WTC11 (cell line): ENCODE data around the gene EIF4G3. TPM values are rescaled to one million over a fixed set of nuclear protein-coding genes. Genes with fewer than 3 reads are reported as not detected.

Experiments used
- ATAC-seq: fragments of 200-7000 bp; cut with Tn5 transposase; 2 replicates; pipeline ENCODE4 v1.10.0; 2021; ENCODE audit warnings: mild to moderate bottlenecking, moderate library complexity
- CTCF ChIA-PET: fragments of 300-600 bp; sonication (Branson Sonifier 250); formaldehyde crosslinking; loops from one replicate; lab custom pipeline; 2021; ENCODE audit warnings: antibody characterized with exemption; lab: Charles Lee
- POLR2A ChIA-PET: fragments of 350-600 bp; sonication (Branson Sonifier 250); formaldehyde crosslinking; loops from one replicate; lab custom pipeline; 2021; ENCODE audit warnings: antibody characterized with exemption; lab: Charles Lee
- DNase-seq: peaks from one replicate; pipeline ENCODE4 v3.0.0; 2021; ENCODE audit warnings: low spot score
- H3K27ac Mint-ChIP-seq: 2 replicates; pipeline ENCODE4 v1.8.0; 2021; ENCODE audit warnings: mixed read lengths
- H3K27me3 Mint-ChIP-seq: 2 replicates; pipeline ENCODE4 v1.8.0; 2021; ENCODE audit warnings: low read depth, mild to moderate bottlenecking, moderate library complexity, mixed read lengths
- H3K36me3 Mint-ChIP-seq: 2 replicates; pipeline ENCODE4 v1.8.0; 2021; ENCODE audit warnings: mixed read lengths
- H3K4me1 Mint-ChIP-seq: 2 replicates; pipeline ENCODE4 v1.8.0; 2022; ENCODE audit warnings: mixed read lengths
- H3K4me3 Mint-ChIP-seq: 2 replicates; pipeline ENCODE4 v1.8.0; 2021; ENCODE audit warnings: mild to moderate bottlenecking, moderate library complexity, mixed read lengths
- H3K9me3 Mint-ChIP-seq: 2 replicates; pipeline ENCODE4 v1.8.0; 2021; ENCODE audit warnings: mixed read lengths
- AFF4 ChIP-seq: sonication (generic); formaldehyde crosslinking; IDR thresholded peaks from 2 replicates; pipeline ENCODE4 v1.8.1; 2023; ENCODE audit warnings: mild to moderate bottlenecking, missing genetic modification reagents, borderline replicate concordance
- CTCF ChIP-seq: fragments of 200-600 bp; IDR thresholded peaks from 2 replicates; pipeline ENCODE4 v1.8.0; 2022; ENCODE audit warnings: antibody characterized with exemption
- EMX1 ChIP-seq: fragments of 250-450 bp; sonication (Bioruptor Pico); IDR thresholded peaks from 2 replicates; pipeline ENCODE4 v1.8.0; 2021; ENCODE audit warnings: mild to moderate bottlenecking
- FOXP1 ChIP-seq: sonication (generic); formaldehyde crosslinking; IDR thresholded peaks from 2 replicates; pipeline ENCODE4 v1.8.0; 2022; ENCODE audit warnings: missing genetic modification reagents, mild to moderate bottlenecking, moderate library complexity, borderline replicate concordance
- HMGXB4 ChIP-seq: sonication (generic); formaldehyde crosslinking; IDR thresholded peaks from 2 replicates; pipeline ENCODE4 v1.8.1; 2023; ENCODE audit warnings: mild to moderate bottlenecking, moderate library complexity, missing genetic modification reagents
- PRDM15 ChIP-seq: sonication (generic); formaldehyde crosslinking; IDR thresholded peaks from 2 replicates; pipeline ENCODE4 v1.8.0; 2022; ENCODE audit warnings: missing genetic modification reagents
- SP1 ChIP-seq: sonication (generic); formaldehyde crosslinking; conservative IDR thresholded peaks from 2 replicates; pipeline ENCODE4 v1.8.1; 2022; ENCODE audit warnings: missing genetic modification reagents
- STAT6 ChIP-seq: sonication (generic); formaldehyde crosslinking; conservative IDR thresholded peaks from 2 replicates; pipeline ENCODE4 v1.8.1; 2023; ENCODE audit warnings: mild to moderate bottlenecking, low read depth, missing genetic modification reagents, moderate library complexity
- TEAD1 ChIP-seq: sonication (generic); formaldehyde crosslinking; IDR thresholded peaks from 2 replicates; pipeline ENCODE4 v1.8.0; 2022; ENCODE audit warnings: mild to moderate bottlenecking, missing genetic modification reagents
- ZBTB43 ChIP-seq: sonication (generic); formaldehyde crosslinking; IDR thresholded peaks from 2 replicates; pipeline ENCODE4 v1.8.1; 2023; ENCODE audit warnings: mild to moderate bottlenecking, missing genetic modification reagents
- ZMAT4 ChIP-seq: fragments of 250-450 bp; sonication (Bioruptor Pico); IDR thresholded peaks from 2 replicates; pipeline ENCODE4 v1.9.0; 2021; ENCODE audit warnings: mild to moderate bottlenecking
- ZNF138 ChIP-seq: sonication (generic); formaldehyde crosslinking; conservative IDR thresholded peaks from 2 replicates; pipeline ENCODE4 v1.8.1; 2022; ENCODE audit warnings: mild to moderate bottlenecking, moderate library complexity, missing genetic modification reagents
- ZNF423 ChIP-seq: fragments of 250-450 bp; sonication (Bioruptor Pico); IDR thresholded peaks from 2 replicates; pipeline ENCODE4 v2.1.2; 2022; ENCODE audit warnings: mild to moderate bottlenecking, moderate library complexity
- total RNA-seq: library from RNA; stranded (reverse); gene quantifications from 3 replicates; pipeline ENCODE4 v1.2.3, GENCODE V29; 2021

EIF4G3 gene
- total RNA-seq, 1 experiment from 2014 or later: 77.7 TPM

- no peaks in the 10 kb centered on the region for H3K4me1 Mint-ChIP-seq
- H3K9me3 Mint-ChIP-seq: no peaks in the 10 kb centered on the region
- CTCF ChIA-PET: interaction anchor here (1.2 kb wide), 1 partner anchor 150 kb away, joined by 4 read pairs; no protein-coding TSS in a partner anchor
- H3K36me3 Mint-ChIP-seq: peaks cover 68% of the 10 kb centered on the region
- POLR2A ChIA-PET: no interaction called here
- H3K27me3 Mint-ChIP-seq: no peaks in the 10 kb centered on the region
- TF ChIP-seq SP1 (CRISPR knock-in tag): no peak
- ATAC-seq (no peak), DNase-seq (no peak)
- no peak overlapping the region for H3K4me3 Mint-ChIP-seq
- no peak overlapping the region for H3K27ac Mint-ChIP-seq
These were observed 329.1 kb downstream of the EIF4G3 start for GRCh38 chr1:20847611-20848080.

GRCh38 chr1:20846461-20847374 lies 330.0 kb downstream of the EIF4G3 start:
- Mint-ChIP-seq H3K27ac (no peak overlapping the region), H3K36me3 (peaks cover 63% of the 10 kb centered on the region), H3K4me1 (no peaks in the 10 kb centered on the region)
- DNase-seq: no peak
- ChIA-PET CTCF (no interaction called here), POLR2A (no interaction called here)
- TF ChIP-seq FOXP1 (CRISPR knock-in tag) (no peak), STAT6 (CRISPR knock-in tag) (no peak), ZMAT4 (CRISPR knock-in tag) (no peak), ZBTB43 (CRISPR knock-in tag) (no peak), TEAD1 (CRISPR knock-in tag) (no peak), ZNF423 (CRISPR knock-in tag) (no peak), AFF4 (CRISPR knock-in tag) (no peak), HMGXB4 (CRISPR knock-in tag) (no peak), ZNF138 (CRISPR knock-in tag) (no peak), EMX1 (CRISPR knock-in tag) (no peak), CTCF (no peak), PRDM15 (CRISPR knock-in tag) (no peak), SP1 (CRISPR knock-in tag) (no peak)
- TF ChIP-seq, all 79 proteins: peak for 0
- ATAC-seq: no peak
- Mint-ChIP-seq H3K27me3 (no peaks in the 10 kb centered on the region), H3K9me3 (no peaks in the 10 kb centered on the region), H3K4me3 (no peak overlapping the region)
